Mucosa of stomach (tissue), 1 donor: ENCODE results near the gene PPP1R12B.
A peak's percentile ranks its signal among the peaks of the same experiment; 100 is the strongest.

ENCODE experiments used
- H3K27me3 ChIP-seq: one replicate; pipeline ENCODE4 v1.7.0; 2013; ENCODE audit warnings: mild to moderate bottlenecking, low read length; ENCODE audit not compliant: control insufficient read depth, insufficient read depth
- H3K36me3 ChIP-seq: one replicate; pipeline ENCODE4 v1.7.0; 2013; ENCODE audit warnings: low read length; ENCODE audit not compliant: control insufficient read depth, insufficient read depth
- H3K4me1 ChIP-seq: one replicate; pipeline ENCODE4 v1.7.0; 2013; ENCODE audit warnings: mild to moderate bottlenecking, low read length; ENCODE audit not compliant: control insufficient read depth, insufficient read depth
- H3K4me3 ChIP-seq: one replicate; pipeline ENCODE4 v1.7.0; 2013; ENCODE audit warnings: low read length
- H3K9ac ChIP-seq: one replicate; pipeline ENCODE4 v1.7.0; 2013; ENCODE audit warnings: mild to moderate bottlenecking, low read length, moderate library complexity
- H3K9me3 ChIP-seq: one replicate; pipeline ENCODE4 v1.7.0; 2013; ENCODE audit warnings: mild to moderate bottlenecking, low read length, moderate library complexity; ENCODE audit not compliant: control insufficient read depth
- donor health status: Pancreatic carcinoma.

Gene PPP1R12B, protein sequence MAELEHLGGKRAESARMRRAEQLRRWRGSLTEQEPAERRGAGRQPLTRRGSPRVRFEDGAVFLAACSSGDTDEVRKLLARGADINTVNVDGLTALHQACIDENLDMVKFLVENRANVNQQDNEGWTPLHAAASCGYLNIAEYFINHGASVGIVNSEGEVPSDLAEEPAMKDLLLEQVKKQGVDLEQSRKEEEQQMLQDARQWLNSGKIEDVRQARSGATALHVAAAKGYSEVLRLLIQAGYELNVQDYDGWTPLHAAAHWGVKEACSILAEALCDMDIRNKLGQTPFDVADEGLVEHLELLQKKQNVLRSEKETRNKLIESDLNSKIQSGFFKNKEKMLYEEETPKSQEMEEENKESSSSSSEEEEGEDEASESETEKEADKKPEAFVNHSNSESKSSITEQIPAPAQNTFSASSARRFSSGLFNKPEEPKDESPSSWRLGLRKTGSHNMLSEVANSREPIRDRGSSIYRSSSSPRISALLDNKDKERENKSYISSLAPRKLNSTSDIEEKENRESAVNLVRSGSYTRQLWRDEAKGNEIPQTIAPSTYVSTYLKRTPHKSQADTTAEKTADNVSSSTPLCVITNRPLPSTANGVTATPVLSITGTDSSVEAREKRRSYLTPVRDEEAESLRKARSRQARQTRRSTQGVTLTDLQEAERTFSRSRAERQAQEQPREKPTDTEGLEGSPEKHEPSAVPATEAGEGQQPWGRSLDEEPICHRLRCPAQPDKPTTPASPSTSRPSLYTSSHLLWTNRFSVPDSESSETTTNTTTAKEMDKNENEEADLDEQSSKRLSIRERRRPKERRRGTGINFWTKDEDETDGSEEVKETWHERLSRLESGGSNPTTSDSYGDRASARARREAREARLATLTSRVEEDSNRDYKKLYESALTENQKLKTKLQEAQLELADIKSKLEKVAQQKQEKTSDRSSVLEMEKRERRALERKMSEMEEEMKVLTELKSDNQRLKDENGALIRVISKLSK

DNA sequence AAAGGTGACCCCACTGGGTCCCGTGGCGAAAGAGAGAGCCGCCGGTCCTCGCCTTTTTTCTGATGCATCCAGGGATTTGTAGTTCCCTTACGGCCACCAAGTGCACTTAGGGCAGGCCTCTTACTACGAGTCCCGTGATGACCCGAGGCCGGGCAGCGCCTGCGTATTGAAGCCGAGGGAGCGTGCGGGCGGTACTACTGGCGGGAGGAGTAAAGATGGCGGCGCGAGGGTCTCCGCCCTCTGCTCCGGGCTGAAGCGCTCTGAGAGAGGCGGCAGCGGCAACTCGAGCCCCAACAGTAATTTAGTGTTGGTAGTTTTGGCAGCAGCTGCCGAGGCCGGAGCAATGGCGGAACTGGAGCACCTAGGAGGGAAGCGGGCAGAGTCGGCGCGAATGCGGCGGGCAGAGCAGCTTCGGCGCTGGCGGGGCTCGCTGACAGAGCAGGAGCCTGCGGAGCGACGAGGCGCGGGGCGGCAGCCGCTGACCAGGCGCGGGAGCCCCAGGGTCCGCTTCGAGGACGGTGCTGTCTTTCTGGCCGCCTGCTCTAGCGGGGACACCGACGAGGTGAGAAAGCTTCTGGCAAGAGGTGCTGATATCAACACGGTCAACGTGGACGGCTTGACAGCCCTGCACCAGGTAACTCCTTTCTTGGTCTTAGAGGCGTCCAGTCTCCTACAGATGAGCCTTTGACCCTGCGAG lies at the start of gene PPP1R12B:
PPP1R12B (plus strand) TSS at position 191 of the 697 bp plus-strand sequence; CDS start at position 344, 153 bp downstream.
- no peaks in the 10 kb centered on the region for H3K27me3 ChIP-seq
- H3K9ac ChIP-seq = peak within 1 kb of the TSS; percentile 79
- H3K4me3 ChIP-seq = peak within 1 kb of the TSS; percentile 99
- no peaks in the 10 kb centered on the region for H3K36me3 ChIP-seq
- no peaks in the 10 kb centered on the region for H3K9me3 ChIP-seq
- peaks cover 12% of the 10 kb centered on the region for H3K4me1 ChIP-seq

DNA sequence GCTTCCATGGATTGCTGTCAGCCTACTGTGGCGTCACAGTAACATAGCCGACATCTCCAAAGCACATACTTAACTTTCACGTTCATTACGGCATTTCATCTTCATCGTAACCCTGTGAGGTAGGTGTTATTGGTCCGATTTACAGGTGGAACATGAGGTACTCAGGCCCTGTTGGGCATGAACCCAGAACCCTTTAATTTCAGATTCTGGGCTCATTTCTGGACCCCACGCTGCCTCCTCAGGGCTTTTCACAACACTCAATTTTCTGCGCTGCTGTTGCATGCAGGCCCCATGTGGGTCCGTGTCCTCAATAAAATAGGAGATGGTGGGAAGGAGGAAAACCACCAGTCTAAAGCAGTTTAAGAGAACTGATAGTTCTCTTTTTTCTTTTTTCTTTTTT lies 46.3 kb upstream of the PPP1R12B start:
- H3K4me1 ChIP-seq = no peaks in the 10 kb centered on the region
- no peaks in the 10 kb centered on the region for H3K27me3 ChIP-seq
- no peaks in the 10 kb centered on the region for H3K36me3 ChIP-seq
- no peak overlapping the region for H3K9ac ChIP-seq
- no peaks in the 10 kb centered on the region for H3K9me3 ChIP-seq
- no peak overlapping the region for H3K4me3 ChIP-seq

DNA sequence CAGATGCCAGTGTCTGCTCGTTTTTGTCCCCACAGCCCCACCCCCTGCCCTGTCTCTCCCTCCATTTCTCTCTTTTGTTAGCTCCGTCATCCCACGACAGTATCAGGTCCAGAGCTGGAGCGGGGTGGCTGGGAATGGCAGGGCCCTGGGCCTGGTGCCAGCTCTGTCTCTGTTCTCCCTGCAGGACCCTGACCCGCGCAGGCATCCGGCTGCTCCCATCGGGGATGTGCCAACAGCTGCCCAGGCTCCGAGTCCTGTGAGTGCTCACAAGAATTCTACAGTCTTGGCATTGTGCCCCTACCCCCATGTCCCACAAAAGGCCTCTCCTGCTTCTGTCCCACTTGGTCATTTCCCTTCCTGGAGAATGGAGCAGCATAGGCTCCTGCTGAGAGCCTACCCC lies 44.1 kb upstream of the PPP1R12B start:
- no peak overlapping the region for H3K4me3 ChIP-seq
- H3K4me1 ChIP-seq = no peaks in the 10 kb centered on the region
- peaks cover 5% of the 10 kb centered on the region for H3K27me3 ChIP-seq
- no peaks in the 10 kb centered on the region for H3K36me3 ChIP-seq
- H3K9me3 ChIP-seq = no peaks in the 10 kb centered on the region
- no peak overlapping the region for H3K9ac ChIP-seq

- Histone ChIP-seq H3K4me3 (no peak overlapping the region), H3K27me3 (peaks cover 5% of the 10 kb centered on the region), H3K36me3 (no peaks in the 10 kb centered on the region), H3K9me3 (no peaks in the 10 kb centered on the region), H3K4me1 (no peaks in the 10 kb centered on the region), H3K9ac (no peak overlapping the region)
These were observed 43.3 kb upstream of the PPP1R12B start for GRCh38 chr1:202305168-202305567.

DNA sequence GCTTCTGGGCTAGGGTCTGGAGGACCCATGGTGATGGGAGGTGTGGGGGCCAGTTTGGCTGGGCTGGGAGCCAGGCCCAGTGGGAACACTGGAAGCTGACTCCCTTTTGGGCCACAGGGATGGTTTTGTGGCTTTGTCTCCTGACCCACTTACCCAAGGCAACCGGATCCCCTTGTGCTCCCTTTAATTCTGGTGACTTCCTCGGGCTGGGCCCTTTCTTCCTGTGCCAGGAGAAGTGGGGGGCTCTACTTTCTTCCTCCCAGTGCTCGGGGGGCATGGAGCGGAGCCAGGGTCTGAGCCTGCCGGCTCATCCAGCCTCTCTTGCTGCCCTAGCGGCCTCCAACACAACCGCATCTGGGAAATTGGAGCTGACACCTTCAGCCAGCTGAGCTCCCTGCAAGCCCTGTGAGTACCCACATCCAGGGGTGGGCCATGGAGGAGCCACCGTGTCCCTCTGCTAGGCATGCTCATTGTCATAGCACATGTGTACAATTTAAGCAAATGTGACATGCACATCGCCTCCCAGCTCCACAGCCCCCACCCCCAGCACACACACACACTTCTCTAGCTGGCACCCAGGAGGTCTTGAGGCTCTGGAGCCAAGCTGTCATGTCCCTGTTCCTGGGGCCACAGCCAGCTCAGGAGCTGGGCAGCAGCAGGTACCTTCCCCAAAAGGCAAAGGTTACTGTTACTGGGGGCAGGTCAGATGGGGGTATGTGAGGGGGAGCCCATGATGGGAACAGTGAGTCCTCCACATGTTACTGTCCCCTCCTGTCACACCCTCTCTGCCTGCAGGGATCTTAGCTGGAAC lies 41.8 kb upstream of the PPP1R12B start:
- H3K4me1 ChIP-seq = no peaks in the 10 kb centered on the region
- H3K27me3 ChIP-seq = peaks cover 5% of the 10 kb centered on the region
- no peaks in the 10 kb centered on the region for H3K9me3 ChIP-seq
- H3K4me3 ChIP-seq = no peak overlapping the region
- no peak overlapping the region for H3K9ac ChIP-seq
- H3K36me3 ChIP-seq = no peaks in the 10 kb centered on the region

DNA sequence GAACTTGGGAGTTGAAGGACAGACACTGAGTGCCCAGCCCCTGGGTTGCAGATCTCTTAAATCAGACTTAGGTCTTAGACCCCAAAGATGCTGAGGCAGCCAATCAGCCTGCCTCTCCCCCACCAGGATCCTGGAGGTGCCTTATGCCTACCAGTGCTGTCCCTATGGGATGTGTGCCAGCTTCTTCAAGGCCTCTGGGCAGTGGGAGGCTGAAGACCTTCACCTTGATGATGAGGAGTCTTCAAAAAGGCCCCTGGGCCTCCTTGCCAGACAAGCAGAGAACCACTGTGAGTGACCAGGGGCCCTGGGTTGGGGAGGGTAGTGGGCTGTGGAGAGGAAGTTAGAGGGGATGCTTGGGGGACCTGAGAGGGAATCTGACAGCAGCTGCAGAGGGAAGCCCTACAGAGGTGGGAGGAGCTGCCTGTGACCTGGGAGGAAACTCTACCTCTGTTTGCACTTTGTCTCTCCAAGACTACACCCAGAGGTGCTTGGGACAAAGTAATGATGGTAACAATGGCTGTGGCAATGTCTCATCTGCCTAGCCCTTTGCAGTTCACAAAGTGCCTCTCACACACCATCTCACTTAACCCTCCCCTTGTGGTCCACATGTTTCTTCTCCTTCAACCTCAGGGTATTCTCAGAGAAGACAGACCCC lies 38.3 kb upstream of the PPP1R12B start:
- Histone ChIP-seq H3K36me3 (no peaks in the 10 kb centered on the region), H3K4me3 (no peak overlapping the region), H3K4me1 (no peaks in the 10 kb centered on the region), H3K9ac (no peak overlapping the region), H3K27me3 (peaks cover 5% of the 10 kb centered on the region), H3K9me3 (no peaks in the 10 kb centered on the region)

DNA sequence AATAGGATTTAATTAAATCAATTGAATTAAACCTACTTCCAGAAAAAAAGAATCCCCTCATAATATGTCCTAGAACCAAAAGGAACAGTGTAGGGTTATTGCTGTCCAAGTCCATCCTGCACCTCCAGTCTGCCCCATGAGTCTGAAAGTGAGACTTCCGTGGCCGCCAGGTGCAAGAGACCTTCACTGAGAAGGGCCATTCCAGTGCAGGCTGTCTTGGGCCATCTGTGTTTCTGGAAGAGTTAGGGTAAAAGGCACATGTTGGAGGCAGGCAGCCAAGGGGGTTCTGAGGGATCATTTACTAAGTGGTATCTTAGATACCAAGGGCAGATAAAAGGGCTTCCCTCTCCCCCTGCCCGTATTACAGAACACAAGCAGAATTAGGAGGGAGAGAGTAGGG lies 37.8 kb upstream of the PPP1R12B start:
- H3K4me3 ChIP-seq = no peak overlapping the region
- H3K9me3 ChIP-seq = no peaks in the 10 kb centered on the region
- no peaks in the 10 kb centered on the region for H3K4me1 ChIP-seq
- H3K27me3 ChIP-seq = peaks cover 5% of the 10 kb centered on the region
- no peak overlapping the region for H3K9ac ChIP-seq
- no peaks in the 10 kb centered on the region for H3K36me3 ChIP-seq

- Histone ChIP-seq H3K9me3 (no peaks in the 10 kb centered on the region), H3K36me3 (no peaks in the 10 kb centered on the region), H3K9ac (no peak overlapping the region), H3K27me3 (peaks cover 5% of the 10 kb centered on the region), H3K4me1 (no peaks in the 10 kb centered on the region), H3K4me3 (no peak overlapping the region)
These were observed 36.4 kb upstream of the PPP1R12B start for GRCh38 chr1:202311875-202312635.

DNA sequence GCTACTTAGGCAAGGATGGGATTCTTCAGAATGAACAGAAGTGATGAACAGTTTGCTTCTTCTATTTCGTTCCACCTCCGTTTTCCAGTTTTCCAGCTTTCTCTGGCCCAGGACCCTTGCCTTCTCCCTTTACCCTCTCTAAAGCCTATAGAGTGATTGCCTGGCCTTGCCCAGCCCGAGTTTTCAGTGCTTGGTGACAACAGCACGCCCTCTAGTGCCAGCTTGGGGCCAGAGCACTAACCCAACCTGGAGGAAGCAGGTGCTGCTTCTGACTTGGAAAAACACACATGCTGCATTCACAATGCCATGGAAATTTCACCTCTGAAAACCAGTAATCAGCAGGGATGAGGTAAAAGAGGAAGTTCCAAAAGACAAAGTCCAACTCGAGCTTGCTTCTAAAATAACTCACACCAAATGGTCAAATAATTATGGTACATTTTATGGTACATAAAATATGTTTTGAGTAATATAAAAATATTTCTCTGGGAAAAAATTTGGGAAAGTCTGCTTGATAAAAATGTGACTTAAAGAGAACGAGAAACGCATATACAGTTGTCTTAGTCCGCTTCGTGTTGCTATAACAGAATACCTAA lies 32.8 kb upstream of the PPP1R12B start:
- H3K4me1 ChIP-seq = no peaks in the 10 kb centered on the region
- H3K36me3 ChIP-seq = no peaks in the 10 kb centered on the region
- H3K4me3 ChIP-seq = no peak overlapping the region
- H3K9me3 ChIP-seq = no peaks in the 10 kb centered on the region
- H3K9ac ChIP-seq = no peak overlapping the region
- no peaks in the 10 kb centered on the region for H3K27me3 ChIP-seq

DNA sequence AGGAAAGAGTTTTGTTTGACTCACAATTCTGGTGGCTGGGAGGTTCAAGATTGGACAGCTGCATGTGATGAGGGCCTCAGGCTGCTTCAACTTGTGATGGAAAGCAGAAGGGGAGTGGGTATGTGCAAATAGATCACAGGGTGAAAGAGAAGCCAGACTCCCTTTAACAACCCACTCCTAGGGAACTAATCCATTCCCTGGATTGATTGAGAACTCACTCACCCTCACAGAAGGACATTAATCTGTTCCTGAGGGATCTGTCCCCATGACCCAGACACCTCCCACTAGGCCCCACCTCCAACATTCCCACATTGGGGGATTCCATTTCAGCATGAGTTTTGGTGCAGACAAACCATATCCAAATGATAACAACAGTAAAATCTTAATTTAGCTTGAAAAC lies 32.3 kb upstream of the PPP1R12B start:
- no peaks in the 10 kb centered on the region for H3K36me3 ChIP-seq
- H3K9me3 ChIP-seq = no peaks in the 10 kb centered on the region
- H3K27me3 ChIP-seq = no peaks in the 10 kb centered on the region
- no peak overlapping the region for H3K9ac ChIP-seq
- no peaks in the 10 kb centered on the region for H3K4me1 ChIP-seq
- no peak overlapping the region for H3K4me3 ChIP-seq
